ENCODE data around the gene PITPNM3.

The PITPNM3 gene

GRCh38 chr17:6453279-6454024 lies 102.9 kb downstream of the PITPNM3 start:
- Mint-ChIP-seq H3K27ac (peak overlapping the region; percentile 6), H3K36me3 (no peaks in the 10 kb centered on the region), H3K4me3 (no peak overlapping the region), H3K4me1 (peaks cover 49% of the 10 kb centered on the region), H3K9me3 (no peaks in the 10 kb centered on the region), H3K27me3 (no peaks in the 10 kb centered on the region)
- no peak for ATAC-seq

- H3K4me3 Mint-ChIP-seq: no peak overlapping the region
- ATAC-seq: peak; percentile 54
- peaks cover 49% of the 10 kb centered on the region for H3K4me1 Mint-ChIP-seq
- H3K9me3 Mint-ChIP-seq: no peaks in the 10 kb centered on the region
- peak overlapping the region; percentile 6 for H3K27ac Mint-ChIP-seq
- no peaks in the 10 kb centered on the region for H3K36me3 Mint-ChIP-seq
- H3K27me3 Mint-ChIP-seq: no peaks in the 10 kb centered on the region
Observed at GRCh38 chr17:6452471-6453266, 103.7 kb downstream of the PITPNM3 start.

GRCh38 chr17:6450926-6451832 lies 105.2 kb downstream of the PITPNM3 start:
- Mint-ChIP-seq H3K9me3 (no peaks in the 10 kb centered on the region), H3K4me3 (no peak overlapping the region), H3K27me3 (no peaks in the 10 kb centered on the region), H3K27ac (no peak overlapping the region), H3K36me3 (no peaks in the 10 kb centered on the region), H3K4me1 (peaks cover 38% of the 10 kb centered on the region)
- ATAC-seq: no peak

GRCh38 chr17:6449307-6449706 lies 107.0 kb downstream of the PITPNM3 start:
- Mint-ChIP-seq H3K4me3 (no peak overlapping the region), H3K9me3 (no peaks in the 10 kb centered on the region), H3K27ac (no peak overlapping the region), H3K4me1 (peaks cover 39% of the 10 kb centered on the region), H3K27me3 (no peaks in the 10 kb centered on the region), H3K36me3 (no peaks in the 10 kb centered on the region)
- no peak for ATAC-seq

GRCh38 chr17:6448473-6448872 lies 107.9 kb downstream of the PITPNM3 start:
- Mint-ChIP-seq H3K4me1 (peaks cover 37% of the 10 kb centered on the region), H3K9me3 (no peaks in the 10 kb centered on the region), H3K27me3 (no peaks in the 10 kb centered on the region), H3K36me3 (no peaks in the 10 kb centered on the region), H3K4me3 (no peak overlapping the region), H3K27ac (no peak overlapping the region)
- no peak for ATAC-seq

- no peaks in the 10 kb centered on the region for H3K27me3 Mint-ChIP-seq
- no peak for ATAC-seq
- H3K27ac Mint-ChIP-seq: no peak overlapping the region
- peaks cover 24% of the 10 kb centered on the region for H3K4me1 Mint-ChIP-seq
- H3K4me3 Mint-ChIP-seq: no peak overlapping the region
- H3K36me3 Mint-ChIP-seq: no peaks in the 10 kb centered on the region
- H3K9me3 Mint-ChIP-seq: no peaks in the 10 kb centered on the region
Observed at GRCh38 chr17:6446516-6447100, 109.7 kb downstream of the PITPNM3 start.

- Mint-ChIP-seq H3K27me3 (peaks cover 7% of the 10 kb centered on the region), H3K36me3 (no peaks in the 10 kb centered on the region), H3K4me1 (peaks cover 15% of the 10 kb centered on the region), H3K27ac (peak overlapping the region; percentile 81), H3K9me3 (no peaks in the 10 kb centered on the region), H3K4me3 (peak overlapping the region; percentile 85)
- no peak for ATAC-seq
Observed at GRCh38 chr17:6444571-6445335, 111.6 kb downstream of the PITPNM3 start.

GRCh38 chr17:6443692-6444570 lies 112.4 kb downstream of the PITPNM3 start, which contains the start of gene PIMREG:
TSS of gene PIMREG (plus strand) at chr17:6444455. CDS start at chr17:6445111, 656 bp downstream.
- peak within 1 kb of the TSS; percentile 85 for H3K4me3 Mint-ChIP-seq
- peaks cover 15% of the 10 kb centered on the region for H3K4me1 Mint-ChIP-seq
- H3K27ac Mint-ChIP-seq: peak within 1 kb of the TSS; percentile 81
- H3K9me3 Mint-ChIP-seq: no peaks in the 10 kb centered on the region
- H3K36me3 Mint-ChIP-seq: no peaks in the 10 kb centered on the region
- peak; percentile 96 for ATAC-seq
- peaks cover 15% of the 10 kb centered on the region for H3K27me3 Mint-ChIP-seq

GRCh38 chr17:6442775-6443174 lies 113.6 kb downstream of the PITPNM3 start:
- H3K27me3 Mint-ChIP-seq: peaks cover 22% of the 10 kb centered on the region
- no peak overlapping the region for H3K27ac Mint-ChIP-seq
- peaks cover 15% of the 10 kb centered on the region for H3K4me1 Mint-ChIP-seq
- H3K4me3 Mint-ChIP-seq: no peak overlapping the region
- no peak for ATAC-seq
- H3K36me3 Mint-ChIP-seq: no peaks in the 10 kb centered on the region
- H3K9me3 Mint-ChIP-seq: no peaks in the 10 kb centered on the region

GRCh38 chr17:6439951-6440350 lies 116.4 kb downstream of the PITPNM3 start:
- Mint-ChIP-seq H3K27me3 (peaks cover 44% of the 10 kb centered on the region), H3K4me3 (no peak overlapping the region), H3K27ac (no peak overlapping the region), H3K9me3 (no peaks in the 10 kb centered on the region), H3K4me1 (peaks cover 21% of the 10 kb centered on the region), H3K36me3 (no peaks in the 10 kb centered on the region)
- no peak for ATAC-seq

GRCh38 chr17:6437956-6438355 lies 118.4 kb downstream of the PITPNM3 start:
- H3K9me3 Mint-ChIP-seq: no peaks in the 10 kb centered on the region
- no peak overlapping the region for H3K27ac Mint-ChIP-seq

GRCh38 chr17:6437466-6437865 lies 118.9 kb downstream of the PITPNM3 start:
- Mint-ChIP-seq H3K4me3 (no peak overlapping the region), H3K27ac (no peak overlapping the region), H3K36me3 (no peaks in the 10 kb centered on the region), H3K27me3 (peaks cover 54% of the 10 kb centered on the region), H3K9me3 (no peaks in the 10 kb centered on the region), H3K4me1 (peaks cover 6% of the 10 kb centered on the region)
- ATAC-seq: no peak

More at GRCh38 chr17:6437956-6438355, 118.4 kb downstream of the PITPNM3 start:
- Mint-ChIP-seq H3K36me3 (no peaks in the 10 kb centered on the region), H3K27me3 (peaks cover 54% of the 10 kb centered on the region), H3K4me3 (no peak overlapping the region), H3K4me1 (peaks cover 6% of the 10 kb centered on the region)
- no peak for ATAC-seq

GRCh38 chr17:6435968-6436367 lies 120.4 kb downstream of the PITPNM3 start:
- ATAC-seq: peak; percentile 81

More at GRCh38 chr17:6435968-6436367, 120.4 kb downstream of the PITPNM3 start:
- no peaks in the 10 kb centered on the region for H3K9me3 Mint-ChIP-seq
- peaks cover 54% of the 10 kb centered on the region for H3K27me3 Mint-ChIP-seq
- peaks cover 6% of the 10 kb centered on the region for H3K4me1 Mint-ChIP-seq
- no peaks in the 10 kb centered on the region for H3K36me3 Mint-ChIP-seq
- H3K27ac Mint-ChIP-seq: no peak overlapping the region
- H3K4me3 Mint-ChIP-seq: no peak overlapping the region
